ENCODE data around the gene CHAD.

Gene CHAD

GRCh38 chr17:50451943-50452629 lies 16.6 kb downstream of the CHAD start:
- no peak overlapping the region for H3K27ac ChIP-seq

GRCh38 chr17:50448643-50449042 lies 20.0 kb downstream of the CHAD start:
- H3K27ac ChIP-seq = no peak overlapping the region
- TF ChIP-seq CTCF (conservative IDR thresholded peaks at IDR 0.05) = no peak

More at GRCh38 chr17:50451943-50452629, 16.6 kb downstream of the CHAD start:
- TF ChIP-seq CTCF (conservative IDR thresholded peaks at IDR 0.05) = no peak

- H3K27ac ChIP-seq = no peak overlapping the region
Measured at GRCh38 chr17:50447870-50448595, 20.6 kb downstream of the CHAD start.

GRCh38 chr17:50445730-50446325 lies 22.9 kb downstream of the CHAD start:
- H3K27ac ChIP-seq = no peak overlapping the region
- no peak for TF ChIP-seq CTCF (conservative IDR thresholded peaks at IDR 0.05)

More at GRCh38 chr17:50447870-50448595, 20.6 kb downstream of the CHAD start:
- TF ChIP-seq CTCF (conservative IDR thresholded peaks at IDR 0.05) = no peak

- TF ChIP-seq CTCF (conservative IDR thresholded peaks at IDR 0.05) = no peak
- no peak overlapping the region for H3K27ac ChIP-seq
Measured at GRCh38 chr17:50444841-50445715, 23.6 kb downstream of the CHAD start.

- no peak for TF ChIP-seq CTCF (conservative IDR thresholded peaks at IDR 0.05)
- no peak overlapping the region for H3K27ac ChIP-seq
Measured at GRCh38 chr17:50443505-50443974, 25.1 kb downstream of the CHAD start.
